Medulla oblongata (tissue), 1 donor: ENCODE results near the gene NSRP1.
"Not testable (repeated sequence)": the region's sequence is repeated elsewhere in the genome, so short reads cannot be mapped to it uniquely, and the experiment has no call there.

Experiments used
- DNase-seq: peaks from one replicate; pipeline ENCODE4 v3.0.0-alpha.2; 2015; ENCODE audit errors: extremely low spot score

The NSRP1 gene

GRCh38 chr17:30124273-30124796, 7.7 kb downstream of the NSRP1 start:
- DNase-seq: no peak

GRCh38 chr17:30130121-30130520, 13.5 kb downstream of the NSRP1 start:
- DNase-seq: no peak

GRCh38 chr17:30132615-30133014, 16.0 kb downstream of the NSRP1 start:
- DNase-seq: no peak

- DNase-seq: no peak
Measured at GRCh38 chr17:30133197-30133596, 16.6 kb downstream of the NSRP1 start.

- DNase-seq: no peak
Measured at GRCh38 chr17:30134551-30134950, 17.9 kb downstream of the NSRP1 start.

GRCh38 chr17:30137158-30137557, 20.5 kb downstream of the NSRP1 start:
- no peak for DNase-seq

GRCh38 chr17:30147860-30148259, 31.2 kb downstream of the NSRP1 start:
- DNase-seq: not testable (repeated sequence)

- no peak for DNase-seq
Measured at GRCh38 chr17:30148376-30148775, 31.8 kb downstream of the NSRP1 start.

- no peak for DNase-seq
Measured at GRCh38 chr17:30151471-30151870, 34.9 kb downstream of the NSRP1 start.

GRCh38 chr17:30153463-30153862, 36.8 kb downstream of the NSRP1 start:
- no peak for DNase-seq

- DNase-seq: no peak
Measured at GRCh38 chr17:30155389-30155788, 38.8 kb downstream of the NSRP1 start.

- DNase-seq: no peak
Measured at GRCh38 chr17:30158896-30159625, 42.4 kb downstream of the NSRP1 start.

GRCh38 chr17:30160419-30161172, 44.0 kb downstream of the NSRP1 start:
- DNase-seq: no peak

- DNase-seq: no peak
Measured at GRCh38 chr17:30161601-30162000, 45.0 kb downstream of the NSRP1 start.

- no peak for DNase-seq
Measured at GRCh38 chr17:30164531-30164930, 47.9 kb downstream of the NSRP1 start.

- DNase-seq: no peak
Measured at GRCh38 chr17:30165147-30165546, 48.5 kb downstream of the NSRP1 start.

GRCh38 chr17:30165960-30166359, 49.3 kb downstream of the NSRP1 start:
- no peak for DNase-seq

- no peak for DNase-seq
Measured at GRCh38 chr17:30170415-30170987, 53.9 kb downstream of the NSRP1 start.

- no peak for DNase-seq
Measured at GRCh38 chr17:30172560-30172959, 55.9 kb downstream of the NSRP1 start.

GRCh38 chr17:30173649-30174048, 57.0 kb downstream of the NSRP1 start:
- no peak for DNase-seq

- no peak for DNase-seq
Measured at GRCh38 chr17:30174556-30174955, 57.9 kb downstream of the NSRP1 start.

- DNase-seq: no peak
Measured at GRCh38 chr17:30176855-30177254, 60.2 kb downstream of the NSRP1 start.

GRCh38 chr17:30186761-30187160, 70.1 kb downstream of the NSRP1 start:
- DNase-seq: no peak
